PC-3 (cell line): ENCODE data around the gene PLAAT4. TPM values are rescaled to one million over a fixed set of nuclear protein-coding genes. Genes with fewer than 3 reads are reported as not detected.

Experiments used
- ATAC-seq: fragments of 200-7000 bp; cut with Tn5 transposase; 2 replicates; pipeline ENCODE4 v1.9.1; 2020; ENCODE audit warnings: mild to moderate bottlenecking, moderate library complexity
- BruUV-seq: library from RNA; stranded (reverse); fragments of 400-500 nt; replicated peaks from 2 replicates; lab custom pipeline; 2021; lab: Mats Ljungman, UMichigan
- CTCF ChIA-PET: fragments of 300-600 bp; sonication (Branson Sonifier 250); formaldehyde crosslinking; loops from one replicate; lab custom pipeline; 2022; ENCODE audit warnings: antibody characterized with exemption; lab: Charles Lee
- POLR2A ChIA-PET: fragments of 300-600 bp; sonication (Branson Sonifier 250); formaldehyde crosslinking; loops from one replicate; lab custom pipeline; 2022; ENCODE audit warnings: antibody characterized with exemption; ENCODE audit not compliant: unreplicated experiment; lab: Charles Lee
- DNase-seq: peaks from one replicate; pipeline ENCODE4 v3.0.0-alpha.2; 2015
- H2AFZ ChIP-seq: fragments of 300-600 bp; sonication (generic); 2 replicates; pipeline ENCODE4 v1.6.0; 2016; ENCODE audit warnings: antibody characterized with exemption, low read length
- H3F3A ChIP-seq: fragments of 300-600 bp; sonication (generic); one replicate; pipeline ENCODE4 v1.6.0; 2017; ENCODE audit warnings: antibody characterized with exemption, low read length, control low read depth, mild to moderate bottlenecking; ENCODE audit not compliant: unreplicated experiment
- H3K27ac ChIP-seq: fragments of 300-600 bp; sonication (generic); 2 replicates; pipeline ENCODE4 v1.5.1; 2016; ENCODE audit warnings: mild to moderate bottlenecking, low read length
- H3K27me3 ChIP-seq: fragments of 300-600 bp; sonication (generic); 2 replicates; pipeline ENCODE4 v1.6.1; 2016; ENCODE audit warnings: low read length, mixed read lengths
- H3K36me3 ChIP-seq: fragments of 300-600 bp; sonication (generic); 2 replicates; pipeline ENCODE4 v1.6.1; 2016; ENCODE audit warnings: low read depth, mixed run types, low read length, mixed read lengths
- H3K4me1 ChIP-seq: fragments of 300-600 bp; sonication (generic); 2 replicates; pipeline ENCODE4 v1.5.1; 2016; ENCODE audit warnings: low read length; ENCODE audit not compliant: insufficient read depth
- H3K4me2 ChIP-seq: fragments of 300-600 bp; sonication (generic); 2 replicates; pipeline ENCODE4 v1.6.0; 2016; ENCODE audit warnings: low read length
- H3K4me3 ChIP-seq: fragments of 300-600 bp; sonication (generic); 2 replicates; pipeline ENCODE4 v1.5.1; 2016; ENCODE audit warnings: mild to moderate bottlenecking, low read length, mixed read lengths
- H3K79me2 ChIP-seq: fragments of 300-600 bp; sonication (generic); 2 replicates; pipeline ENCODE4 v1.6.1; 2017; ENCODE audit warnings: low read length, mixed read lengths
- H3K9ac ChIP-seq: fragments of 300-600 bp; sonication (generic); 2 replicates; pipeline ENCODE4 v1.6.0; 2016; ENCODE audit warnings: mild to moderate bottlenecking, low read length
- H3K9me2 ChIP-seq: fragments of 300-600 bp; sonication (generic); replicated peaks from 2 replicates; pipeline ENCODE4 v1.6.1; 2016; ENCODE audit warnings: mixed run types, low read length, mixed read lengths
- H3K9me3 ChIP-seq: fragments of 300-600 bp; sonication (generic); 2 replicates; pipeline ENCODE4 v1.6.1; 2016; ENCODE audit warnings: low read length, mixed read lengths
- H4K20me1 ChIP-seq: fragments of 300-600 bp; sonication (generic); 2 replicates; pipeline ENCODE4 v1.6.1; 2016; ENCODE audit warnings: low read length, mixed read lengths
- CTCF ChIP-seq: fragments of 300-600 bp; sonication (generic); conservative IDR thresholded peaks from 2 replicates; pipeline ENCODE4 v1.5.1; 2017; ENCODE audit warnings: antibody characterized with exemption, low read depth, mild to moderate bottlenecking, low read length
- EZH2 ChIP-seq: fragments of 300-600 bp; sonication (generic); IDR thresholded peaks from one replicate; pipeline ENCODE4 v1.6.1; 2017; ENCODE audit warnings: antibody characterized with exemption, mild to moderate bottlenecking, low read length; ENCODE audit not compliant: unreplicated experiment
- EZH2phosphoT487 ChIP-seq: fragments of 300-600 bp; sonication (generic); IDR thresholded peaks from 2 replicates; pipeline ENCODE4 v1.6.1; 2018; ENCODE audit warnings: mild to moderate bottlenecking, antibody characterized with exemption, low read length, borderline replicate concordance
- intact Hi-C: fragments of 100-400 bp; cut with micrococcal nuclease; formaldehyde crosslinking; loops from 2 replicates; pipeline ENCODE4 v1.9.0; 2023
- total RNA-seq: library from RNA; depleted of rRNA; stranded (reverse); fragments of >200 nt; gene quantifications from 2 replicates; pipeline ENCODE4 v1.2.3, GENCODE V29; 2014

The PLAAT4 gene
- total RNA-seq, 1 experiment from 2014 or later: 5.4 TPM

GRCh38 chr11:63554877-63555223 lies 18.2 kb downstream of the PLAAT4 start:
- Histone ChIP-seq H4K20me1 (no peaks in the 10 kb centered on the region), H3K27me3 (no peaks in the 10 kb centered on the region), H3K9ac (no peak overlapping the region), H3K36me3 (no peaks in the 10 kb centered on the region), H3K4me1 (peaks cover 18% of the 10 kb centered on the region), H3K27ac (no peak overlapping the region), H3K4me3 (no peak overlapping the region), H3K4me2 (no peak overlapping the region), H3F3A (no peaks in the 10 kb centered on the region), H3K79me2 (no peaks in the 10 kb centered on the region), H3K9me2 (no peaks in the 10 kb centered on the region), H3K9me3 (no peaks in the 10 kb centered on the region), H2AFZ (no peak overlapping the region)
- TF ChIP-seq CTCF (no peak), EZH2 (no peak)
- BruUV-seq: no TSS peak
- no peak for ATAC-seq
- DNase-seq: no peak
- intact Hi-C loops: no loop called here
- CTCF ChIA-PET: no interaction called here
- POLR2A ChIA-PET: no interaction called here

GRCh38 chr11:63556404-63557013 lies 19.9 kb downstream of the PLAAT4 start:
- no peak overlapping the region for H3K9ac ChIP-seq
- no TSS peak for BruUV-seq
- intact Hi-C loops: no loop called here
- no peak overlapping the region for H3K27ac ChIP-seq
- H3K4me3 ChIP-seq: no peak overlapping the region
- no peak for ATAC-seq
- peaks cover 35% of the 10 kb centered on the region for H3K4me1 ChIP-seq
- H3K9me3 ChIP-seq: no peaks in the 10 kb centered on the region
- no peaks in the 10 kb centered on the region for H3K27me3 ChIP-seq
- no peak for TF ChIP-seq EZH2
- TF ChIP-seq EZH2phosphoT487: no peak
- no peak for TF ChIP-seq CTCF
- POLR2A ChIA-PET: no interaction called here
- H3F3A ChIP-seq: no peaks in the 10 kb centered on the region
- H4K20me1 ChIP-seq: no peaks in the 10 kb centered on the region
- no peaks in the 10 kb centered on the region for H3K36me3 ChIP-seq
- H2AFZ ChIP-seq: no peak overlapping the region
- H3K4me2 ChIP-seq: no peak overlapping the region
- H3K79me2 ChIP-seq: no peaks in the 10 kb centered on the region
- no peaks in the 10 kb centered on the region for H3K9me2 ChIP-seq
- no peak for DNase-seq
- CTCF ChIA-PET: no interaction called here

GRCh38 chr11:63557570-63557969 lies 21.0 kb downstream of the PLAAT4 start:
- no peaks in the 10 kb centered on the region for H3K9me2 ChIP-seq
- BruUV-seq: no TSS peak
- POLR2A ChIA-PET: no interaction called here
- intact Hi-C loops: no loop called here
- no peak for TF ChIP-seq CTCF
- no peak for TF ChIP-seq EZH2
- TF ChIP-seq EZH2phosphoT487: no peak
- H3K79me2 ChIP-seq: no peaks in the 10 kb centered on the region
- H4K20me1 ChIP-seq: no peaks in the 10 kb centered on the region
- no peak overlapping the region for H3K9ac ChIP-seq
- ATAC-seq (no peak), DNase-seq (no peak)
- H3F3A ChIP-seq: no peaks in the 10 kb centered on the region
- H3K27ac ChIP-seq: no peak overlapping the region
- H3K4me1 ChIP-seq: peaks cover 38% of the 10 kb centered on the region
- no peaks in the 10 kb centered on the region for H3K9me3 ChIP-seq
- H3K27me3 ChIP-seq: no peaks in the 10 kb centered on the region
- H3K4me2 ChIP-seq: no peak overlapping the region
- no peak overlapping the region for H3K4me3 ChIP-seq
- H3K36me3 ChIP-seq: no peaks in the 10 kb centered on the region
- no peak overlapping the region for H2AFZ ChIP-seq
- CTCF ChIA-PET: no interaction called here
